ENCODE data around the gene SLC29A2. TPM values are rescaled to one million over a fixed set of nuclear protein-coding genes. Genes with fewer than 3 reads are reported as not detected.
"Not testable (repeated sequence)": the region's sequence is repeated elsewhere in the genome, so short reads cannot be mapped to it uniquely, and the experiment has no call there.

SLC29A2 gene
- total RNA-seq, 4 donors from 2014 or later = 7.5 to 32.4 (median 14.4) TPM

- Histone ChIP-seq H3K4me1 (no peaks in the 10 kb centered on the region), H3K27ac (no peak overlapping the region), H3K9me3 (no peaks in the 10 kb centered on the region), H3K27me3 (no peaks in the 10 kb centered on the region), H3K36me3 (no peaks in the 10 kb centered on the region), H3K4me3 (no peak overlapping the region)
- TF ChIP-seq CTCF (IDR thresholded peaks at IDR 0.05) (no peak), EP300 (IDR thresholded peaks at IDR 0.05; ENCODE audit: low read depth) (no peak), POLR2A (IDR thresholded peaks at IDR 0.05) (no peak), POLR2AphosphoS5 (IDR thresholded peaks at IDR 0.05) (no peak)
- in situ Hi-C loops (cut with MboI; ENCODE audit: low pct_ligation_motif_present in 1 of 4, low pct_unique_long_range_greater_than_20kb in 1 of 4, low sequenced_read_pairs in 3 of 4) (no loop called here), intact Hi-C loops (cut with DNase I; ENCODE audit: low total_unique reads) (no loop called here)
- WGBS, 2 donors (ENCODE audit: low coverage in 1 of 2) = 63 to 100% methylated on average over 1 to 3 of the region's 3 CpGs
- DNase-seq = no peak
Measured at GRCh38 chr11:66359662-66360087, 11.9 kb downstream of the SLC29A2 start.

GRCh38 chr11:66350560-66351235 is 20.9 kb downstream of the SLC29A2 start:
- H3K27ac ChIP-seq = peak overlapping the region; percentile 83 to 98 (median 88)
- H3K9me3 ChIP-seq; H3K27me3 ChIP-seq; DNase-seq; intact Hi-C loops (cut with DNase I; ENCODE audit: low total_unique reads); H3K36me3 ChIP-seq; in situ Hi-C loops (cut with MboI; ENCODE audit: low pct_ligation_motif_present in 1 of 4, low pct_unique_long_range_greater_than_20kb in 1 of 4, low sequenced_read_pairs in 3 of 4): not testable (repeated sequence)
- peak overlapping the region in 1 of 4 donors; percentile 13 for H3K4me3 ChIP-seq
- H3K4me1 ChIP-seq = peaks cover 8 to 67% (median 34%) of the 10 kb centered on the region in 4 donors
- WGBS, 2 donors (ENCODE audit: low coverage in 1 of 2) = 46% methylated on average over 8 of the region's 8 CpGs; no CpG with 5 or more reads in 1 of the 2 donors

- H3K27me3 ChIP-seq = no peaks in the 10 kb centered on the region
- no peak for TF ChIP-seq EP300 (IDR thresholded peaks at IDR 0.05; ENCODE audit: low read depth)
- TF ChIP-seq POLR2A (IDR thresholded peaks at IDR 0.05) = no peak
- TF ChIP-seq POLR2AphosphoS5 (IDR thresholded peaks at IDR 0.05) = no peak
- no peak for TF ChIP-seq CTCF (IDR thresholded peaks at IDR 0.05)
- peak overlapping the region; percentile 83 to 98 (median 88) for H3K27ac ChIP-seq
- in situ Hi-C loops (cut with MboI; ENCODE audit: low pct_ligation_motif_present in 1 of 4, low pct_unique_long_range_greater_than_20kb in 1 of 4, low sequenced_read_pairs in 3 of 4) = no loop called here
- peaks cover 16 to 76% (median 44%) of the 10 kb centered on the region in 4 donors for H3K4me1 ChIP-seq
- peak overlapping the region in 1 of 4 donors; percentile 85 for H3K4me3 ChIP-seq
- DNase-seq = no peak
- 73% methylated on average over 2 of the region's 2 CpGs; no CpG with 5 or more reads in 1 of the 2 donors for WGBS, 2 donors (ENCODE audit: low coverage in 1 of 2)
- H3K9me3 ChIP-seq = no peaks in the 10 kb centered on the region
- H3K36me3 ChIP-seq = no peaks in the 10 kb centered on the region
- intact Hi-C loops (cut with DNase I; ENCODE audit: low total_unique reads) = no loop called here
Measured at GRCh38 chr11:66349084-66349386, 22.5 kb downstream of the SLC29A2 start.

- H3K27me3 ChIP-seq = no peaks in the 10 kb centered on the region
- H3K4me3 ChIP-seq = peak within 1 kb of the TSS; percentile 44 to 89 (median 86)
- 0% methylated on average over 5 to 55 of the region's 101 CpGs for WGBS, 2 donors (ENCODE audit: low coverage in 1 of 2)
- peaks cover 23 to 78% (median 47%) of the 10 kb centered on the region in 4 donors for H3K4me1 ChIP-seq
- H3K36me3 ChIP-seq = no peaks in the 10 kb centered on the region
- TF ChIP-seq EP300 (IDR thresholded peaks at IDR 0.05; ENCODE audit: low read depth) (no peak), POLR2AphosphoS5 (IDR thresholded peaks at IDR 0.05) (peak in 2 of 3 donors; percentile 39 to 71), CTCF (IDR thresholded peaks at IDR 0.05) (no peak), POLR2A (IDR thresholded peaks at IDR 0.05) (peak; percentile 66)
- DNase-seq = peak; percentile 89
- in situ Hi-C loops (cut with MboI; ENCODE audit: low pct_ligation_motif_present in 1 of 4, low pct_unique_long_range_greater_than_20kb in 1 of 4, low sequenced_read_pairs in 3 of 4) (no loop called here), intact Hi-C loops (cut with DNase I; ENCODE audit: low total_unique reads) (no loop called here)
- H3K9me3 ChIP-seq = no peaks in the 10 kb centered on the region
- peak within 1 kb of the TSS; percentile 87 to 98 (median 92) for H3K27ac ChIP-seq
Measured at GRCh38 chr11:66347425-66348276, 23.9 kb downstream of the SLC29A2 start, which contains the start of gene B4GAT1. Gene B4GAT1 (minus strand): TSS chr11:66347629. CDS start chr11:66347545, 84 bp downstream.

All from transverse colon (tissue), 4 donors.